ENCODE measurements around the gene LRP1B. TPM values are rescaled to one million over a fixed set of nuclear protein-coding genes. Genes with fewer than 3 reads are reported as not detected.
"Not testable (repeated sequence)": the region's sequence is repeated elsewhere in the genome, so short reads cannot be mapped to it uniquely, and the experiment has no call there.

The LRP1B gene
- total RNA-seq, 1 experiment from 2014 or later, result not detected

- Histone ChIP-seq H3K36me3 (no peaks in the 10 kb centered on the region), H3K27me3 (no peaks in the 10 kb centered on the region), H3K9me3 (no peaks in the 10 kb centered on the region), H3K4me3 (no peak overlapping the region)
- no peak for DNase-seq
Measured at GRCh38 chr2:140597836-140598235, 1533.0 kb downstream of the LRP1B start.

- Histone ChIP-seq H3K36me3 (no peaks in the 10 kb centered on the region), H3K27me3 (no peaks in the 10 kb centered on the region), H3K9me3 (no peaks in the 10 kb centered on the region), H3K4me3 (no peak overlapping the region)
- no peak for DNase-seq
Measured at GRCh38 chr2:140597205-140597604, 1533.6 kb downstream of the LRP1B start.

DNA sequence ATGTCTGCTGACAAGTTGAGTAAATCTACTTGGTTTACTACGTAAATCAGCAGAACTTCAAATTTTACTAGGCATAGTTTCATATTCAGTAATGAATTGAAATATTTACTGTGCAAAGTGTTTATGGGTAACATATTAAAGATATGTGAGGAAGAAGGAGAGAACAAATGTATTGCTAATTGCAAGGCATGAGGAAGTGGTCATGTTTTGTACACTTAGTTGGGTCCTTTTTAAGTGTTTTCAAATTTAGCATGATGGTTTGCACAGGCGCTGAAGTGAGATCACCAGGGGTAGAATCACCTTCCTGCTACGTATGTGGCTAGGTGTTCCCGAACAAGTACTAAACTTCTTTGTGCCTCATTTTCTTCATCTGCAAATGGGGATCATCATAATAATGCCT lies 1534.4 kb downstream of the LRP1B start:
- H3K4me3 ChIP-seq, result no peak overlapping the region
- no peaks in the 10 kb centered on the region for H3K9me3 ChIP-seq
- H3K36me3 ChIP-seq, result no peaks in the 10 kb centered on the region
- no peak for DNase-seq
- H3K27me3 ChIP-seq, result no peaks in the 10 kb centered on the region

- no peak for DNase-seq
- Histone ChIP-seq H3K9me3 (no peaks in the 10 kb centered on the region), H3K27me3 (no peaks in the 10 kb centered on the region), H3K4me3 (no peak overlapping the region), H3K36me3 (no peaks in the 10 kb centered on the region)
Measured at GRCh38 chr2:140595107-140595506, 1535.7 kb downstream of the LRP1B start.

DNA sequence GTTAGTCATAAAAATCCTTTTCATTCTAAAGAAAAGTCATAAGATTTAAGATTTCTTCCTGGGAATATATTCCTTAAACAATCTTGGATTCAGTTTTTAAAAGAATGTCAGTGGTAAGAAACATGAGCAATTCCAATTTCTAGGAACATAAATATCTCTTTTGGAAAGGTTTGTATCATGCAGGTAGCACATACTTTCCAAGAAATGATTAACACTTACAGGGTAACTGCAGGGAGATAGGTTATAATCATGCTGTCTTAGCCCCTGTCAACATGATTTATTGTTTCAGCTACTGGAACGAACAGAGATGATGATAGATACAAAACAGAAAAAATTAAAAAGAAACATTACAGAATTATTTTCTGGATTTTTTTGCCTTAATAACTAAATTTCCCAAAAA lies 1537.7 kb downstream of the LRP1B start:
- Histone ChIP-seq H3K36me3 (no peaks in the 10 kb centered on the region), H3K27me3 (no peaks in the 10 kb centered on the region), H3K9me3 (no peaks in the 10 kb centered on the region), H3K4me3 (no peak overlapping the region)
- no peak for DNase-seq

DNA sequence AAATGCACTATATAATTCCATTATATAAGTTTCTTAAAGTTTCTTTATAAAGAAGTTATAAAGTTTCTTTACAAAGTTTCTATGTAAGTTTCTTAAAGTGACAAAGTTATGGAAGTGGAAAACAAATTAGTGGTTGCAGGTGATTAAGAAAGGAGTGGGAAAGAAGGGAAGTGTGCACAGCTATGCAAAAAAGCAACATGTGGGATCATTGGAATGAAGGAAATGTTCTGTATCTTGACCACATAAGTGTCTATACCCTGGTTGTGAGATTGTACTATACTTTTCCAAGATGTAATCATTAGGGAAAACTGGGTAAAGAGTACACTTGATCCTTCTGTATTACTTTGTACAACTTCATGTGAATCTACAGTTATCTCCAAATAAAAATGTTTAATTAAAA lies 1541.1 kb downstream of the LRP1B start:
- H3K9me3 ChIP-seq, result no peaks in the 10 kb centered on the region
- H3K36me3 ChIP-seq, result no peaks in the 10 kb centered on the region
- DNase-seq, result no peak
- H3K27me3 ChIP-seq, result no peaks in the 10 kb centered on the region
- H3K4me3 ChIP-seq, result no peak overlapping the region

GRCh38 chr2:140589273-140589672 lies 1541.5 kb downstream of the LRP1B start:
- Histone ChIP-seq H3K36me3 (no peaks in the 10 kb centered on the region), H3K4me3 (no peak overlapping the region), H3K9me3 (no peaks in the 10 kb centered on the region), H3K27me3 (no peaks in the 10 kb centered on the region)
- DNase-seq, result no peak

- H3K27me3 ChIP-seq, result no peaks in the 10 kb centered on the region
- no peaks in the 10 kb centered on the region for H3K9me3 ChIP-seq
- no peak overlapping the region for H3K4me3 ChIP-seq
- peak; percentile 5 for DNase-seq
- H3K36me3 ChIP-seq, result no peaks in the 10 kb centered on the region
Measured at GRCh38 chr2:140586379-140586778, 1544.4 kb downstream of the LRP1B start.

DNA sequence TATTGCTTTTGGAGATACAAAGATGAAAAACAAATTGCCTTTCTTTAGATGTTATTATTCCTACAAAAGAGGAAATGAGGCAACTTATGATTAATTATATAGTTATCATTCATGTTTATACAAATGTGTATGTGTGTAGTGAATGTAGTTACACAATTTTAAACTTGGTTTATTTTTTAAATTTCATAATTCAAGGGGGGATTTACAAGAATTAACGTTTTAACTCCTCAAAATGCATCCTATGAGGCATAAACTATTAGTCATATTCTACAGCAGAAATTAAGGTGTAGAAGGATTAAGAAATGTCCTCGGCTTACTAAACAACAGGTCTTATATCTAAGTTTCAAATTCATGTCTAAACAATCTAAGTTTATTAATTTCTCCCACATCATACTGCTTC lies 1545.8 kb downstream of the LRP1B start:
- H3K4me3 ChIP-seq, result no peak overlapping the region
- no peaks in the 10 kb centered on the region for H3K9me3 ChIP-seq
- no peak for DNase-seq
- H3K27me3 ChIP-seq, result no peaks in the 10 kb centered on the region
- no peaks in the 10 kb centered on the region for H3K36me3 ChIP-seq

- Histone ChIP-seq H3K36me3 (no peaks in the 10 kb centered on the region), H3K9me3 (no peaks in the 10 kb centered on the region), H3K4me3 (no peak overlapping the region), H3K27me3 (no peaks in the 10 kb centered on the region)
- no peak for DNase-seq
Measured at GRCh38 chr2:140584471-140584870, 1546.3 kb downstream of the LRP1B start.

GRCh38 chr2:140580532-140581151 lies 1550.2 kb downstream of the LRP1B start:
- no peak for DNase-seq
- Histone ChIP-seq H3K4me3 (no peak overlapping the region), H3K9me3 (no peaks in the 10 kb centered on the region), H3K36me3 (no peaks in the 10 kb centered on the region), H3K27me3 (no peaks in the 10 kb centered on the region)

DNA sequence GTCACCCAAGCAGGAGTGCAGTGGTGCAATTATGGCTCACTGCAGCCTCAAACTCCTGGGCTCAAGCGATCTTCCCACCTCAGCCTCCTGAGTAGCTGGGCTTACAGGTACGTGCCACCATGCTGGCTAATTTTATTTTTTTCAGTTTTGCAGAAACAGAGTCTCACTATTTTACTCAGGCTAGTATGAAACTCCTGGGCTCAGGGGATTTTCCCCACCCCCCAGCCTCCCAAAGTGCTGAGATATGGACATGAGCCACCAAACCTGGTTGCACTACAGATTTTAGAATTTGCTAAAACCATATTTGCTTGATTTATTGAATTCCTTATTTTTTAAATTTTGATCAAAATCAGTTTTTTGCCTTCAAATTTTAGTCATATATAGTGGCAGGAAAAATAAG lies 1553.4 kb downstream of the LRP1B start:
- no peaks in the 10 kb centered on the region for H3K36me3 ChIP-seq
- H3K27me3 ChIP-seq, result no peaks in the 10 kb centered on the region
- no peak overlapping the region for H3K4me3 ChIP-seq
- H3K9me3 ChIP-seq, result no peaks in the 10 kb centered on the region
- no peak for DNase-seq

GRCh38 chr2:140567734-140568133 lies 1563.1 kb downstream of the LRP1B start:
- Histone ChIP-seq H3K27me3 (no peaks in the 10 kb centered on the region), H3K36me3 (no peaks in the 10 kb centered on the region), H3K9me3 (no peaks in the 10 kb centered on the region), H3K4me3 (no peak overlapping the region)
- no peak for DNase-seq

- Histone ChIP-seq H3K27me3 (no peaks in the 10 kb centered on the region), H3K36me3 (no peaks in the 10 kb centered on the region), H3K9me3 (no peaks in the 10 kb centered on the region), H3K4me3 (no peak overlapping the region)
- DNase-seq, result no peak
Measured at GRCh38 chr2:140565756-140566155, 1565.1 kb downstream of the LRP1B start.

DNA sequence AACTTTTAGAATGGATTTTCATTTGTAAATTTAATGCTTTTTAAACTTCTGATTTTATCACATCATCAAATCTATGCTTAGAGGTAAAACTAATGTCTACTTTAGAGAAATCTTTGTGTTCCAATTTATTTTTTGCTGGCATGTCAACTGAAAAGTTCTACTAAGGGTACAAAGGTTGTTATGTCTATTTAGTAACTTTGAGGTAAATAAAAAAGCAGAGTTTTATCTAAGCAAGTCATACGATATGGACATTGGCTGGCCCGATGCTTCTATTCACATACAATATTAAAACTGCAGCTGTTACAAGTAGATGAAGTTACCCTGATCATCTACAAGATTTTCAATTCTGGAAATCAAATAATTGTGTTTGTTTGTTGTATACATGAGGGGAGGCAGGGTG lies 1575.1 kb downstream of the LRP1B start:
- Histone ChIP-seq H3K9me3 (no peaks in the 10 kb centered on the region), H3K4me3 (no peak overlapping the region), H3K36me3 (no peaks in the 10 kb centered on the region), H3K27me3 (no peaks in the 10 kb centered on the region)
- DNase-seq, result no peak

DNA sequence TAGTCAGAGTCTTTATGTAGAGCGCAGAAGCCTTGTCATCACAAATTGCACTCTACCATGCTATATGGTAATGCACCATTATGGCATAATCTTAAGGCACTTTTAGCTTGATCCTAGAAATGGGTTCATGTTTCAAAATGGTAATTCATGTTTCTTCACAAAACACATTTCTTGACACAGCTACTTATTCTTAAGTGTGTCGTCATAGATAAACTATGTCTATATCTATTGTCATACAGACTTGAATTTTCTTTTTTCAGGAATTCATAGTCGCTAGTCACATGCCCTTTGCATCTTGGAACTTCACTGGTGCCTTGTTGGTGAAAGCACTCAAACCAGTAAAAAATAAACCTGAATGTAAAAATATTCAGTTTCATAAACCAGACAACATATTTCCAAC lies 1578.2 kb downstream of the LRP1B start:
- Histone ChIP-seq H3K36me3 (no peaks in the 10 kb centered on the region), H3K27me3 (no peaks in the 10 kb centered on the region), H3K9me3 (no peaks in the 10 kb centered on the region), H3K4me3 (no peak overlapping the region)
- no peak for DNase-seq

GRCh38 chr2:140551287-140551686 lies 1579.5 kb downstream of the LRP1B start:
- DNase-seq, result no peak
- H3K9me3 ChIP-seq, result no peaks in the 10 kb centered on the region
- H3K4me3 ChIP-seq, result no peak overlapping the region
- H3K27me3 ChIP-seq, result no peaks in the 10 kb centered on the region
- H3K36me3 ChIP-seq, result no peaks in the 10 kb centered on the region

DNA sequence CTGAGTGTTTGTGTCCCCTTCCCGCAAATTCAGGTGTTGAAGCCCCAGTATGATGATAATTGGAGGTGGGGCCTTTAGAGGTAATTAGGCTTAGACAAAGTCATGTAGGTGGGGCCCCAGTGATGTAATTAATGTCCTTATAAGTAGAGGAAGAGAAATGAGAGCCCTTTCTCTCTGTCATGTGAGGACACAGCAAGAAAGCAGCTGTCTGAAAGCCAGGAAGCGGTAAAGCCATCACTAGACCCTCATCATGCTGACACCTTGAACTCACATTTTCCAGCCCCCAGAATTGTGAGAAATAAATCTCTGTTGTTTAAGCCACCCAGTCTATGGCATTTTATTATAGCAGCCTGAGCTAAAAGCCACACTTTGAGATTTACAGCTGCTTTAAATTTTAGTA lies 1580.0 kb downstream of the LRP1B start:
- H3K9me3 ChIP-seq, result no peaks in the 10 kb centered on the region
- H3K27me3 ChIP-seq, result no peaks in the 10 kb centered on the region
- no peak overlapping the region for H3K4me3 ChIP-seq
- H3K36me3 ChIP-seq, result no peaks in the 10 kb centered on the region
- DNase-seq, result no peak

- H3K27me3 ChIP-seq, H3K36me3 ChIP-seq, DNase-seq, H3K4me3 ChIP-seq, H3K9me3 ChIP-seq: not testable (repeated sequence)
Measured at GRCh38 chr2:140544769-140545168, 1586.0 kb downstream of the LRP1B start.

Measured in MG63 (cell line).